Measurements from ENCODE around the gene EPHA8. TPM values are rescaled to one million over a fixed set of nuclear protein-coding genes. Genes with fewer than 3 reads are reported as not detected.

EPHA8 gene
- total RNA-seq, 1 experiment from 2014 or later, result not detected

DNA sequence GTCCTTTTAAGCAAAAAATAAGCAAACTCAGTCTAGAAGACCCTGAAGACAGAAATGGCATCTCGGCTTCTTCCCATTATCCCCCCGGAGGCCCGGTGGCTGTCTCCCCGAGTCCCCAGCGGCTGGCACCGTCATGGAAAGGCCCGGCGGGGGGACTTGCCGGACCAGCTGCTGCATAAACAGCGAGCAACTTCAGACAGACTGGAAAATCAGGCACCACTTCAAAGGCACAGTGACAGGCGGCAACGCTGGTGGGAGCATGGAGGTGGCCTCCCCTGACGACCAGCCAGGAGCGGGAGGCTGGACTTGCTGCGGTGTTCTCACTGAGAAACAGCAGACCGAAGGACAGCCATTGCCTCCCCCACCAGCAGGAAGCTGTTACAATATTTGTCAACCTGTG, 54.8 kb downstream of the EPHA8 start:
- H3K27me3 ChIP-seq (replicated peaks; ENCODE audit: control insufficient read depth, insufficient read depth, low read length), result no peaks in the 10 kb centered on the region; the same call in 1 of the 2 replicates
- ChIA-PET POLR2A (no interaction called here), CTCF (no interaction called here)
- H3K9me3 Mint-ChIP-seq (ENCODE audit: unreplicated experiment), result no peaks in the 10 kb centered on the region
- no peak overlapping the region for H3K27ac Mint-ChIP-seq (ENCODE audit: unreplicated experiment)
- H3K4me3 ChIP-seq (ENCODE audit: low read depth, low read length), result no peak overlapping the region
- H3K4me3 Mint-ChIP-seq (ENCODE audit: unreplicated experiment), result no peak overlapping the region
- TF ChIP-seq CTCF (IDR thresholded peaks at IDR 0.05; ENCODE audit: insufficient read depth in 1 of 2, low read depth in 1 of 2, low read length in 1 of 2, severe bottlenecking in 1 of 2, unreplicated experiment in 1 of 2), result no peak
- no peaks in the 10 kb centered on the region for H3K4me1 Mint-ChIP-seq (ENCODE audit: low read depth, unreplicated experiment)
- H3K36me3 Mint-ChIP-seq (ENCODE audit: insufficient read depth, unreplicated experiment), result no peaks in the 10 kb centered on the region
- H3K36me3 ChIP-seq (ENCODE audit: control insufficient read depth, insufficient read depth, low read length), result no peaks in the 10 kb centered on the region
- BruUV-seq (replicated peaks), result no TSS peak
- no peaks in the 10 kb centered on the region for H3K4me1 ChIP-seq
- intact Hi-C loops (cut with micrococcal nuclease; ENCODE audit: unreplicated experiment), result no loop called here
- H3K27me3 Mint-ChIP-seq (ENCODE audit: insufficient read depth, unreplicated experiment), result peaks cover 20% of the 10 kb centered on the region
- H3K9me3 ChIP-seq, result no peaks in the 10 kb centered on the region
- DNase-seq, result no peak

DNA sequence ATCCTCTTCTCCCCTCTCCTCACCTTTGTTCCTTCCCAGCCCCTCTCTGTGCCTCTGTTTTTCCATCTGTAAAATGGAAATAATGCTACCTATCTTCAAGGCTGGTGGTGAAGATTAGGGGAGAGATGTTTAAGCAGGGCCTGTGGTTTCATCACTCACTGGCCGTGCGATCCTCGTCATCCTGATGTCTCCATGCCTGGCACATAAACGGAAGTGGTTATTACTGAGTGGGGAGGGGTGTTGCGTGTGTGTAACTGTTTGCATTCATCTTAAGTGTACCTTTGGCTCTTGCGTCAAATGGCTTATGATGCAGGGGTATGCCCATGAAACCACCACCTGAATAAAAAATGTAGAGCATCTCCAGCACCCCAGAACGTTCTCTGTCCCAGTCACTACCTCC, 56.0 kb downstream of the EPHA8 start:
- no peaks in the 10 kb centered on the region for H3K4me1 ChIP-seq
- DNase-seq, result no peak
- Mint-ChIP-seq H3K36me3 (ENCODE audit: insufficient read depth, unreplicated experiment) (no peaks in the 10 kb centered on the region), H3K4me3 (ENCODE audit: unreplicated experiment) (no peak overlapping the region), H3K4me1 (ENCODE audit: low read depth, unreplicated experiment) (no peaks in the 10 kb centered on the region), H3K27ac (ENCODE audit: unreplicated experiment) (no peak overlapping the region), H3K9me3 (ENCODE audit: unreplicated experiment) (no peaks in the 10 kb centered on the region), H3K27me3 (ENCODE audit: insufficient read depth, unreplicated experiment) (peaks cover 21% of the 10 kb centered on the region)
- TF ChIP-seq CTCF (IDR thresholded peaks at IDR 0.05; ENCODE audit: insufficient read depth in 1 of 2, low read depth in 1 of 2, low read length in 1 of 2, severe bottlenecking in 1 of 2, unreplicated experiment in 1 of 2), result no peak
- intact Hi-C loops (cut with micrococcal nuclease; ENCODE audit: unreplicated experiment), result no loop called here
- no TSS peak for BruUV-seq (replicated peaks)
- POLR2A ChIA-PET, result no interaction called here
- no peak overlapping the region for H3K4me3 ChIP-seq (ENCODE audit: low read depth, low read length)
- no peaks in the 10 kb centered on the region; the same call in 1 of the 2 replicates for H3K27me3 ChIP-seq (replicated peaks; ENCODE audit: control insufficient read depth, insufficient read depth, low read length)
- H3K36me3 ChIP-seq (ENCODE audit: control insufficient read depth, insufficient read depth, low read length), result no peaks in the 10 kb centered on the region
- CTCF ChIA-PET, result no interaction called here
- H3K9me3 ChIP-seq, result no peaks in the 10 kb centered on the region

- Mint-ChIP-seq H3K36me3 (ENCODE audit: insufficient read depth, unreplicated experiment) (no peaks in the 10 kb centered on the region), H3K27me3 (ENCODE audit: insufficient read depth, unreplicated experiment) (peaks cover 22% of the 10 kb centered on the region), H3K4me3 (ENCODE audit: unreplicated experiment) (no peak overlapping the region), H3K27ac (ENCODE audit: unreplicated experiment) (no peak overlapping the region), H3K4me1 (ENCODE audit: low read depth, unreplicated experiment) (no peaks in the 10 kb centered on the region), H3K9me3 (ENCODE audit: unreplicated experiment) (no peaks in the 10 kb centered on the region)
- Histone ChIP-seq H3K36me3 (ENCODE audit: control insufficient read depth, insufficient read depth, low read length) (no peaks in the 10 kb centered on the region), H3K4me1 (no peaks in the 10 kb centered on the region), H3K9me3 (no peaks in the 10 kb centered on the region), H3K27me3 (replicated peaks; ENCODE audit: control insufficient read depth, insufficient read depth, low read length) (no peaks in the 10 kb centered on the region; the same call in 1 of the 2 replicates), H3K4me3 (ENCODE audit: low read depth, low read length) (no peak overlapping the region)
- TF ChIP-seq CTCF (IDR thresholded peaks at IDR 0.05; ENCODE audit: insufficient read depth in 1 of 2, low read depth in 1 of 2, low read length in 1 of 2, severe bottlenecking in 1 of 2, unreplicated experiment in 1 of 2), result no peak
- ChIA-PET POLR2A (no interaction called here), CTCF (no interaction called here)
- BruUV-seq (replicated peaks), result no TSS peak
- intact Hi-C loops (cut with micrococcal nuclease; ENCODE audit: unreplicated experiment), result no loop called here
- no peak for DNase-seq
Measured at GRCh38 chr1:22619798-22620197, 56.5 kb downstream of the EPHA8 start.

Measured in Caco-2 (cell line).